Natural killer cell (primary cell): ENCODE results near the gene CPLANE1. TPM values are rescaled to one million over a fixed set of nuclear protein-coding genes. Genes with fewer than 3 reads are reported as not detected.

Experiments
- ATAC-seq, 3 donors: fragments of 150-1000 bp in 2 of 3; fragments of 200-7000 bp in 1 of 3; cut with Tn5 transposase; 1 replicate in 1 of 3; 2 replicates in 2 of 3; pipeline ENCODE4 v1.10.0; 2021; ENCODE audit warnings: mild to moderate bottlenecking in 2 of 3, moderate library complexity in 2 of 3
- DNase-seq, 2 donors: peaks; one replicate each; pipeline versions ENCODE4 v3.0.0 to v3.0.0-alpha.2; 2013 to 2021; ENCODE audit warnings: mixed read lengths in 1 of 2
- H3K27ac ChIP-seq: one replicate; pipeline ENCODE4 v1.5.1; 2013; ENCODE audit warnings: mild to moderate bottlenecking, low read length
- H3K27me3 ChIP-seq: one replicate; pipeline ENCODE4 v1.6.1; 2013; ENCODE audit warnings: low read length; ENCODE audit not compliant: control insufficient read depth, insufficient read depth
- H3K36me3 ChIP-seq: one replicate; pipeline ENCODE4 v1.6.1; 2013; ENCODE audit warnings: low read length; ENCODE audit not compliant: control insufficient read depth, insufficient read depth
- H3K4me1 ChIP-seq: one replicate; pipeline ENCODE4 v1.6.1; 2013; ENCODE audit warnings: low read length; ENCODE audit not compliant: control insufficient read depth, insufficient read depth
- H3K4me3 ChIP-seq: one replicate; pipeline ENCODE4 v1.5.1; 2013; ENCODE audit warnings: low read length
- H3K9me3 ChIP-seq: one replicate; pipeline ENCODE4 v1.6.1; 2013; ENCODE audit warnings: low read length; ENCODE audit not compliant: control insufficient read depth, insufficient read depth
- H3K27ac Mint-ChIP-seq, 2 donors: one replicate each; pipeline ENCODE4 v1.8.0; 2022; ENCODE audit warnings: mild to moderate bottlenecking in 2 of 2, mixed read lengths in 2 of 2, moderate library complexity in 1 of 2
- H3K27me3 Mint-ChIP-seq, 2 donors: one replicate each; pipeline ENCODE4 v1.8.0; 2022; ENCODE audit warnings: low read depth in 2 of 2, mixed read lengths in 2 of 2
- H3K36me3 Mint-ChIP-seq: one replicate; pipeline ENCODE4 v1.8.0; 2022; ENCODE audit warnings: mixed read lengths
- H3K4me1 Mint-ChIP-seq, 2 donors: one replicate each; pipeline ENCODE4 v1.8.0; 2022; ENCODE audit warnings: mixed read lengths in 2 of 2
- H3K4me3 Mint-ChIP-seq: one replicate; pipeline ENCODE4 v1.8.0; 2022; ENCODE audit warnings: mild to moderate bottlenecking, moderate library complexity, mixed read lengths
- H3K9me3 Mint-ChIP-seq, 2 donors: one replicate each; pipeline ENCODE4 v1.8.0; 2022; ENCODE audit warnings: mixed read lengths in 2 of 2
- WGBS: methylation state at CpG from one replicate; pipeline ENCODE4 v1.1.7; 2013; ENCODE audit warnings: missing lambda C conversion rate; ENCODE audit not compliant: insufficient coverage; 5-methylcytosine and 5-hydroxymethylcytosine counted together
- intact Hi-C: fragments of 100-400 bp; cut with micrococcal nuclease; formaldehyde crosslinking; loops from one replicate; pipeline ENCODE4 v1.14.2; 2022
- total RNA-seq, 4 donors: library from RNA; stranded (reverse); fragments of 120-200 nt in 1 of 4; gene quantifications; one replicate each; pipeline versions ENCODE4 v1.2.3 to v1.2.4, GENCODE V29; 2013 to 2022
- TF ChIP-seq, protein P1 (sequence below): fragments of 200-600 bp; IDR thresholded peaks from one replicate; pipeline ENCODE4 v1.8.0; 2022; ENCODE audit warnings: antibody characterized with exemption

CPLANE1 gene
- total RNA-seq, 3 donors from 2014 or later (not counting 1 experiment from before 2014, with no cell fraction given): 19.3 to 24.7 (median 19.4) TPM

DNA sequence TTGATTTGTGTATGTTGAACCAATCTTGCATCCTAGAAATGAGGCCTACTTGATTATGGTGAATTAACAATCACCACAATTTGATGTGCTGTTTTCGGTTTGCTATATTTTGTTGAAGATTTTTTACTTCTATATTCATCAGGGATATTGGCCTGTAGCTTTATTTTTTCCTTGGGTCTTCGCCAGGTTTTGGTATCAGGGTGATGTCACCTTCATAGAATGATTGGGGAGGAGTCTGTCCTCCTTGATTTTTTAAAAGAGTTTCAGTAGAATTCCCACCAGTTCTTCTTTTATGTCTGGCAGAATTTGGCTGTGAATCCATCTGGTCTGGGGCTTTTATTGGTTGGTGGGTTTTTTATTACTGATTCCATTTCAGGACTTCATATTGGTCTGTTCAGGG, 115.2 kb downstream of the CPLANE1 start:
- H3K4me1 ChIP-seq: no peaks in the 10 kb centered on the region
- 100% methylated on average over 1 of the region's 2 CpGs for WGBS

DNA sequence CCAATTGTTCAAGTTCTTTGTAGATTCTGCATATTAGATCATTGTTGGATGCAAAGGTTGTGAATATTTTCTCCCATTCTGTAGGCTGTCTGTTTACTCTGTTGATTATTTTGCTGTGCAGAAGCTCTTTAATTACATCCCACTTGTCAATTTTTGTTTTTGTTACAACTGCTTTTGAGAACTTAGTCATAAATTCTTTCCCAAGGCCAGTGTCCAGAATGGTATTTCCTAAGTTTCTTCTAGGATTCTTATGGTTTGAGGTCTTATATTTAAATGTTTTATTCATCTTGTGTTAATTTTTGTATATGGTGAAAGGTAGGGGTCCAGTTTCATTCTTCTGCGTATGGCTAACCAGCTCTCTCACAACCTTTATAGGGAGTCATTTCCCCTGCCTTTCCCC, 116.5 kb downstream of the CPLANE1 start:
- no peak for DNase-seq
- intact Hi-C loops: no loop called here
- no peaks in the 10 kb centered on the region for H3K27me3 ChIP-seq
- peaks cover 4% of the 10 kb centered on the region for H3K9me3 ChIP-seq
- H3K4me1 Mint-ChIP-seq: no peaks in the 10 kb centered on the region
- H3K4me3 ChIP-seq: no peak overlapping the region
- TF ChIP-seq, protein P1, sequence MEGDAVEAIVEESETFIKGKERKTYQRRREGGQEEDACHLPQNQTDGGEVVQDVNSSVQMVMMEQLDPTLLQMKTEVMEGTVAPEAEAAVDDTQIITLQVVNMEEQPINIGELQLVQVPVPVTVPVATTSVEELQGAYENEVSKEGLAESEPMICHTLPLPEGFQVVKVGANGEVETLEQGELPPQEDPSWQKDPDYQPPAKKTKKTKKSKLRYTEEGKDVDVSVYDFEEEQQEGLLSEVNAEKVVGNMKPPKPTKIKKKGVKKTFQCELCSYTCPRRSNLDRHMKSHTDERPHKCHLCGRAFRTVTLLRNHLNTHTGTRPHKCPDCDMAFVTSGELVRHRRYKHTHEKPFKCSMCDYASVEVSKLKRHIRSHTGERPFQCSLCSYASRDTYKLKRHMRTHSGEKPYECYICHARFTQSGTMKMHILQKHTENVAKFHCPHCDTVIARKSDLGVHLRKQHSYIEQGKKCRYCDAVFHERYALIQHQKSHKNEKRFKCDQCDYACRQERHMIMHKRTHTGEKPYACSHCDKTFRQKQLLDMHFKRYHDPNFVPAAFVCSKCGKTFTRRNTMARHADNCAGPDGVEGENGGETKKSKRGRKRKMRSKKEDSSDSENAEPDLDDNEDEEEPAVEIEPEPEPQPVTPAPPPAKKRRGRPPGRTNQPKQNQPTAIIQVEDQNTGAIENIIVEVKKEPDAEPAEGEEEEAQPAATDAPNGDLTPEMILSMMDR: no peak
- no peak for ATAC-seq
- H3K9me3 Mint-ChIP-seq: peaks cover 0 to 4% of the 10 kb centered on the region in 2 donors
- no peak overlapping the region for H3K27ac Mint-ChIP-seq
- H3K36me3 ChIP-seq: peaks cover 10% of the 10 kb centered on the region
- no peaks in the 10 kb centered on the region for H3K27me3 Mint-ChIP-seq
- no CpG with 5 or more reads among the region's 1 CpG for whole genome bisulfite sequencing
- peaks cover 39% of the 10 kb centered on the region for H3K36me3 Mint-ChIP-seq
- H3K27ac ChIP-seq: no peak overlapping the region
- H3K4me1 ChIP-seq: no peaks in the 10 kb centered on the region
- no peak overlapping the region for H3K4me3 Mint-ChIP-seq

More for the DNA sequence above, 115.2 kb downstream of the CPLANE1 start:
- TF ChIP-seq, protein P1: no peak
- Mint-ChIP-seq H3K36me3 (peaks cover 45% of the 10 kb centered on the region), H3K4me3 (no peak overlapping the region), H3K27me3 (no peaks in the 10 kb centered on the region), H3K9me3 (peaks cover 0 to 4% of the 10 kb centered on the region in 2 donors), H3K27ac (no peak overlapping the region), H3K4me1 (no peaks in the 10 kb centered on the region)
- Histone ChIP-seq H3K27me3 (no peaks in the 10 kb centered on the region), H3K9me3 (peaks cover 4% of the 10 kb centered on the region), H3K36me3 (peaks cover 13% of the 10 kb centered on the region), H3K4me3 (no peak overlapping the region), H3K27ac (no peak overlapping the region)
- DNase-seq (no peak), ATAC-seq (no peak)
- intact Hi-C loops: no loop called here

DNA sequence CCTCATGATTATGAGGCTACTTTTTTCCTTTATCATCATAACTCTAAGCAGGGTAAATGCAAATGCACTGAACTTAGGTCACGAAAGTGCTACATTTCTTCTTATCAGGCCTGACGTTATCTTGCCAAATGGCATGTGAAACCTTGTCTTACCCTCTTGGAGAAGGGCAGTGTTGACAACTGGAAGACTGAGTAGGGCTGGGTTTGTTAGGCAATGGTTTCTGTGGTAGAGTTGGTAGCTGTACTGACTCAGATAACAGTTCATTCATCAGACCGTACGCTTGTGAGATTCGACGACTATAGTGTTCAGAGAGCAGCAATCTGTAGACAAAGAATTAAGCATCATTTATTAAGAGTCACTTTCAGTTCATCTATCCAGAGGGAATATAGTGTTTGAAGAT, 127.7 kb downstream of the CPLANE1 start:
- intact Hi-C loops: no loop called here
- ATAC-seq (peak in 1 of 3 donors; percentile 55), DNase-seq (no peak)
- Mint-ChIP-seq H3K36me3 (peaks cover 19% of the 10 kb centered on the region), H3K4me3 (no peak overlapping the region), H3K9me3 (no peaks in the 10 kb centered on the region), H3K4me1 (peaks cover 8 to 11% of the 10 kb centered on the region in 2 donors), H3K27me3 (no peaks in the 10 kb centered on the region), H3K27ac (peak overlapping the region in 1 of 2 donors; percentile 19)
- TF ChIP-seq, protein P1: no peak
- no peaks in the 10 kb centered on the region for H3K27me3 ChIP-seq
- 74% methylated on average over 6 of the region's 6 CpGs for WGBS
- no peaks in the 10 kb centered on the region for H3K4me1 ChIP-seq
- no peak overlapping the region for H3K4me3 ChIP-seq
- H3K9me3 ChIP-seq: no peaks in the 10 kb centered on the region
- no peak overlapping the region for H3K27ac ChIP-seq
- peaks cover 12% of the 10 kb centered on the region for H3K36me3 ChIP-seq

DNA sequence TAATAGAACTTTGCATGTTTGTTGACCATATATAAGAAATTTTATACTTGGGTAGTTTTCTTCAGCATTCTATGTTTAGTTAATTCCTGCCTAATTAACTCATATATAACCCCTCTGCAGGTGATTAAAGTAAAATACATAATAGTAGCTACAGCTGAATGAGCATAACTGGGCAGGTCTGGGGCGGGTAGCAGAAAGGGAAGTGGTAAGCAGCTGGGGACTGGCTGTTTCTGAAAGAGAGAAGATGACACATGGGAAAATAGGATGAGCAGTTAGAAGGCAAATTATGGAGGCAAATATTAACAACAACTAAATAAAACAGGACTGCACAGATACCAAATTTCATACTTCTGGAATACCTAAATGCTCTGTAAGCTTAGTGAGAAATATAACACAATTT, 128.1 kb downstream of the CPLANE1 start:
- Mint-ChIP-seq H3K4me3 (no peak overlapping the region), H3K27ac (peak overlapping the region in 1 of 2 donors; percentile 19), H3K36me3 (peaks cover 19% of the 10 kb centered on the region), H3K27me3 (no peaks in the 10 kb centered on the region), H3K4me1 (peaks cover 8 to 11% of the 10 kb centered on the region in 2 donors), H3K9me3 (no peaks in the 10 kb centered on the region)
- TF ChIP-seq, protein P1: no peak
- intact Hi-C loops: no loop called here
- Histone ChIP-seq H3K4me1 (no peaks in the 10 kb centered on the region), H3K27me3 (no peaks in the 10 kb centered on the region), H3K4me3 (no peak overlapping the region), H3K9me3 (no peaks in the 10 kb centered on the region), H3K36me3 (peaks cover 12% of the 10 kb centered on the region), H3K27ac (no peak overlapping the region)
- ATAC-seq: peak in 1 of 3 donors; percentile 42
- DNase-seq: no peak
- WGBS: 29% methylated on average over 1 of the region's 1 CpG
